ENCODE results near the gene CCNG1.
"Not testable (repeated sequence)": the region's sequence is repeated elsewhere in the genome, so short reads cannot be mapped to it uniquely, and the experiment has no call there.

The CCNG1 gene, protein sequence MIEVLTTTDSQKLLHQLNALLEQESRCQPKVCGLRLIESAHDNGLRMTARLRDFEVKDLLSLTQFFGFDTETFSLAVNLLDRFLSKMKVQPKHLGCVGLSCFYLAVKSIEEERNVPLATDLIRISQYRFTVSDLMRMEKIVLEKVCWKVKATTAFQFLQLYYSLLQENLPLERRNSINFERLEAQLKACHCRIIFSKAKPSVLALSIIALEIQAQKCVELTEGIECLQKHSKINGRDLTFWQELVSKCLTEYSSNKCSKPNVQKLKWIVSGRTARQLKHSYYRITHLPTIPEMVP

GRCh38 chr5:163437309-163438182, at the start of gene CCNG1:
TSS of gene CCNG1 (plus strand) at chr5:163437595. CDS start at chr5:163439257, 1,662 bp downstream.
- DNase-seq, result peak; percentile 37 to 96 (median 89)

DNA sequence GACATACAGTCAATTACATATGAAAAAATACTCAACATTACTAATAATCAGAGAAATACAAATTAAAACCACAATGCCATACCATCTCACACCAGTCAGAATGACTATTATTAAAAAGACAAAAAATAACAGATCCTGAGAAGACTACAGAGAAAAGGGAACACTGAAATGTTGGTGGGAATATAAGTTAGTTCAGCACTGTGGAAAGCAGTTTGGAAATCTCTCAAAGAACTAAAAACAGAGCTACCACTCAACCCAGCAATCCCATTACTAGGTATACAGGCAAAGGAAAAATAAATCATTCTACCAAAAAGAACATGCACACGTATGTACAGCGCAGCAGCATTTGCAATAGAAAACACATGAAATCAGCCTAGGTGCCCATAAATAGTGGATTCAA, 41.6 kb upstream of the CCNG1 start:
- DNase-seq, result no peak

GRCh38 chr5:163396818-163397340, 40.5 kb upstream of the CCNG1 start:
- DNase-seq, result not testable (repeated sequence)

GRCh38 chr5:163397354-163397753, 40.0 kb upstream of the CCNG1 start:
- no peak for DNase-seq

GRCh38 chr5:163399923-163400322, 37.5 kb upstream of the CCNG1 start:
- no peak for DNase-seq

- no peak for DNase-seq
These were observed 36.1 kb upstream of the CCNG1 start for GRCh38 chr5:163401271-163401670.

- DNase-seq, result no peak
These were observed 35.4 kb upstream of the CCNG1 start for GRCh38 chr5:163402007-163402406.

GRCh38 chr5:163404364-163405173, 32.8 kb upstream of the CCNG1 start:
- DNase-seq, result no peak

DNA sequence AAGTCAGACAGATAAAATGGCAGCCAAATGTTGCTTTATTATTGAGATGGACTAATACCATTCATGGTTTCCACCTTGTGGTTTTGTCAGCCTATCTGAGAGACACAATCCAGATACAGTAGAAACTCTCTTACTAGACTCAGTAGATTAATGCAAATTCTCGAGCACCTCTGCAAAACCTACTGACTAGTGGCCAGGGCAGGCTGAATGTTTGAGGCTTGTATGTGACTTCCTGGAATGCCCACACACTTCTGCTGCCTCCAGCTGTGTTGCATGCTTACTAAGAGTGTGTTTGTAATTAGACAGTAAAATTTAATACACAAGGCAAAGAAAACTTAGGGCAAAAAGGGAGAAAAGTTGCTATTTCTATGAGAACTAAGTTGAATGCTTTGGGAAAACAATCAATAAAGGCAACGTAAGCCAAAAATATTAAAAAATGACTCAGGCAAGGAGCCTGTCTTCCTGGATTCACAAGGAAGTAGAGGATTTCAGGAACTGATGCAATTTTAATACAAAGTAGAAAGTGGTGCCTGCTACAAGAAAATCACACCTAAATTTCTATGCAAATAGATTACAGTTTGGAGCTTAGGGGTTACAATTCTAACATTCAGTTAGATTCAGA, 30.2 kb upstream of the CCNG1 start:
- DNase-seq, result no peak

DNA sequence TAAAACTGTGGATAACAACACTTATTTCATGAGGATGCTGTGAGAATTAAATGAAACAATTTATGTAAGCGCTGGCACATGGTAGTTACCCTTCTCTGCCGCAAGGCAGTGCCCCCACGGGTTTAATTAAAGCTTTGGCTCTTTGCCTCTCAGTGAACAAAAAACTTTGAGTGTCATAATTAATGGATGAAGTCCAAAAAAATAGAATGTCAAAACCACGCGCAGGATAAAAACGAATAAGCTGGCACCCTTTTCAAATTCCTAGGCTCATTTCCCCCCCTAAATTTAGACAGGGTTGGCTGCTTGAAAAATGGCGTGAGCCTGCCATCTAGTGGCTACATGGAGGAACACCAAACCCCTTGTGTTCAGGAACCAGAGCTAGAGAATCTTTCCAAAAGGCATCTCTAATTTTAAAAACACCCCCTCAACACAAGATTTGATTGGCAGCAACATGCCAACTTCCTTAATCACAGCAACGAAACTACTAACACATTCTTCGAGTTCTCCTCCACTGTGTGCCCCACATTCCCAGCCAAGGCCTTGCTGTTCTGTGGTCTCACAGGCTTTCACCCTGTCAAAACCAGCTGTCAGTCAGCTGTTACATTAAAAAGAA, 29.0 kb upstream of the CCNG1 start:
- DNase-seq, result peak in 11 of 14 donors; percentile 6 to 83 (median 26)

DNA sequence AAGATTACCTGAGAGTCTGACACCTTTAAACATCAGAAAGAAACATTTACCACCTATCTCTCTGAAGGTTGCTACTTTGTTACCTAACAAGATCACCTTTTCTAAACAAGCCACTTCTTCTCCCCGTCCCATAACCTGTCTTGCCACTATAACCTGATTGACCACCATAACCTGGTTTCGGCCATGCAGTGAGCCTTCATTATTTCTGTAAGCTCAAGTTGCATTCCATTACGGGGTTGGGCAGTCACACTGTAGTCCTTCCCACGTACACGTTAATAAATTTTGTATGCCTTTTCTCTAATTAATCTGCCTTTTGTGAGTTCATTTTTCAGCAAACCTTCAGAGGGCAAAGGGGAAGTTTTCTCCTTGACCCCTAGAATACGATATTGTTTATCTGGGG, 28.0 kb upstream of the CCNG1 start:
- no peak for DNase-seq

- DNase-seq, result no peak
These were observed 26.9 kb upstream of the CCNG1 start for GRCh38 chr5:163410505-163410904.

DNA sequence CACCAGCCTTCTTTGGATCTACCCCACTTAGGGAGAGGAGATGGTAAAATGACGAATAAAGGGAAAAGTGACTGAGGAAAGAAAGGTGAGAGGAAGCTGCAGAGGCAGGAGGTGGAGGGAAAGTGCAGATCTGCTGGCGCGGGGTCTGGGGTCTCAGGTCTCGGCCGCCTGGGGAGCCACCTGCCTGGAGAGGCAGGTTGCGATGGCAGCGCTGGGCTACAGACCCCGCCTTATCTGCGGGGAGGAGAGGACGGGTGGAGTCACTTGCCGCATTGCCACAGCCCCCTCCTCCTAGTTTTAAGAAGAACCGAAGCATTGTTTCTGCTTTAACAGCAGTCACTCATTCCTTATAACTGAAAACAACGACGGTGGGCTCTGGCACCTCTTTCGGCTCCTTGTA, 21.7 kb upstream of the CCNG1 start:
- DNase-seq, result not testable (repeated sequence)

DNA sequence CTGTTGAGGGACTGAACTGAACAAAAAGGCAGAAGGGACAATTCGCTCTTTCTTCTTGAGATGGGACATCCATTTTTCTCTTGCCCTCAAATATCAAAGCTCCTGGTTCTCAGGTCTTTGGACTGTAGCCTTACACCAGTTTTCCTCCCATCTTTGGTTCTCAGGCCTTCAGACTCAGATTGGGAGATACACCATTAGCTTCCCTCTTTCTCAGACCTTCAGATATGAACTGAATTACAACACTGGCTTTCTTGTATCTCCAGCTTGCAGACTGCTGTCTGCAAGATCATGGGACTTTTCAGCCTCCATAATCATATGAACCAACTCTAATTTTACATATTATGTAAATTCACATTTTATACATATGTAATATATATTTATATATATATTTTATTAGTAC, 12.6 kb upstream of the CCNG1 start:
- DNase-seq, result no peak

DNA sequence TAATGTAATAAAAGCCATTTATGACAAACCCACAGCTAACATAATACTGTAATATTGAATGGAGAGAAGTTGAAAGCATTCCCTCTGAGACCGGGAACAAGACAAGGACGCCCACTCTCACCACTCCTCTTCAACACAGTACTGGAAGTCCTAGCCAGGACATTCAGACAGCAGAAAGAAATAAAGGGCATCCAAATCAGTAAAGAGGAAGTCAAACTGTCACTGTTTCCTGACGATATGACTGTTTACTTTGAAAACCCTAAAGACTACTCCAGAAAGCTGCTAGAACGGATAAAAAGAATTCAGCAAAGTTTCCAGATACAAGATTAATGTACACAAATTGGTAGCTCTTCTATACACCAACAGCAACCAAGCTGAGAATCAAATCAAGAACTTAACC, 11.3 kb upstream of the CCNG1 start:
- DNase-seq, result not testable (repeated sequence)

- no peak for DNase-seq
These were observed 4.9 kb upstream of the CCNG1 start for GRCh38 chr5:163432544-163432943.

DNA sequence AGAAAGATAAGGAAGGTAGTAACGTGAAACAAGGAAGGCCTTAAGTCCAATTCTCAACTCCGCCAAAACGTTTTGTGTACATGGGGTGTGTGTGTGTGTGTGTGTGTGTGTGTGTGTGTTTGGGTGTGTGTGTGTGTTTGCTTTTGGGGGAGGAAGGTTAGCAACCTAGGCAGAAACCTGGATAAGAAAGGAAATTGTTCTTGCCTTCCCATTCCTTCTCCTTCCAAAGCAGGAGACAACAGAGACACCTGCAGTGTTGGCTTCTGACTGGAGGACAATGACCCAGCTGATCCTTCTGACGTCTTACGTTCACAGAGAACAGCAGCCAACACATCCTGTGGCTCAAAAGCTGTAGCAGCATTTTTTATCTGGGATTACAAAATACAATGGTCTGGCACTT, 4.1 kb upstream of the CCNG1 start:
- DNase-seq, result no peak

- no peak for DNase-seq
These were observed 3.0 kb upstream of the CCNG1 start for GRCh38 chr5:163434401-163434866.

- DNase-seq, result no peak
These were observed 880 bp upstream of the CCNG1 start for GRCh38 chr5:163436515-163436914.

DNA sequence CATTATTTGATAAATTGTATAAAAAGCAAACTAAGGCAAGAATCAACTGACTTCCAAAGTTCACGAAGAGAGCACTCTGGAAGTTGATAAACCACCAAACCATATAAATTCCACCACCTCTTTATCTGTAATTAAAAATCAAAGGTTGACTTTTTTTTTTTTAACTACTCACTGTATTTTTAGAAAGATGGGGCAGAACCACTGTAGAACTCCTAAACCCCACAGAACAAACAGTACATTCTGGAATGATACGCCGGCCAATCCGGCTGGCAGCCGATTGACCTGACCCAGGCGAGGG, 435 bp upstream of the CCNG1 start:
- no peak for DNase-seq

GRCh38 chr5:163439092-163439425, 1.7 kb downstream of the CCNG1 start:
- DNase-seq, result no peak

DNA sequence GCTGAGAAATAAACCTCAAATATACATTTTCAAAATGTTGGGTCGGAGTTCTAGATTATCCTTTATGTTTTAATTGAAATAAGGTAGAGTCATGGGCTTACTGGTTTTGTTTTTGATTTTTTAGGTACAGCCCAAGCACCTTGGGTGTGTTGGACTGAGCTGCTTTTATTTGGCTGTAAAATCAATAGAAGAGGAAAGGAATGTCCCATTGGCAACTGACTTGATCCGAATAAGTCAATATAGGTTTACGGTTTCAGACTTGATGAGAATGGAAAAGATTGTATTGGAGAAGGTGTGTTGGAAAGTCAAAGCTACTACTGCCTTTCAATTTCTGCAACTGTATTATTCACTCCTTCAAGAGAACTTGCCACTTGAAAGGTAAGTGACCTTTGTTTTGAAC, 3.6 kb downstream of the CCNG1 start:
- DNase-seq, result no peak

Data from C1 segment of cervical spinal cord (tissue), 14 donors.